Endothelial cell of umbilical vein (primary cell): ENCODE data around the gene ACSF3. TPM values are rescaled to one million over a fixed set of nuclear protein-coding genes. Genes with fewer than 3 reads are reported as not detected.

ENCODE experiments used
- BruUV-seq: library from RNA; stranded (reverse); fragments of 400-500 nt; replicated peaks from 2 replicates; lab custom pipeline; 2021; lab: Mats Ljungman, UMichigan
- CTCF ChIA-PET: fragments of 300-600, 350-600 bp; sonication (Branson Sonifier 250); formaldehyde crosslinking; loops from one replicate; lab custom pipeline; 2021; ENCODE audit warnings: antibody characterized with exemption, inconsistent platforms; lab: Charles Lee
- POLR2A ChIA-PET: fragments of 300-600, 350-600 bp; sonication (Branson Sonifier 250); formaldehyde crosslinking; loops from one replicate; lab custom pipeline; 2021; ENCODE audit warnings: antibody characterized with exemption, inconsistent platforms; lab: Charles Lee
- DNase-seq: peaks from one replicate; pipeline ENCODE4 v3.0.0-alpha.2; 2011; ENCODE audit warnings: low read depth, low spot score
- FAIRE-seq: peaks from 2 replicates; lab custom pipeline; 2011; peaks lifted over from hg19 to GRCh38; lab: Jason Lieb, UNC
- H2AFZ ChIP-seq: 2 replicates; pipeline ENCODE4 v1.6.0; 2012; ENCODE audit warnings: low read depth, low read length, control low read depth, inconsistent platforms
- H3K27ac ChIP-seq: 2 replicates; pipeline ENCODE4 v1.5.1; 2011; ENCODE audit warnings: low read depth, mild to moderate bottlenecking, control low read depth, low read length, moderate library complexity; ENCODE audit not compliant: insufficient read depth
- H3K27me3 ChIP-seq, 2 experiments: 2 replicates each; pipeline versions ENCODE4 v1.6.0 to v1.6.1; 2011; ENCODE audit warnings: low read length in 2 of 2, mixed read lengths in 1 of 2; ENCODE audit not compliant: control insufficient read depth in 2 of 2, insufficient read depth in 2 of 2
- H3K36me3 ChIP-seq, 2 experiments: 2 replicates in 1 of 2; 3 replicates in 1 of 2; pipeline ENCODE4 v1.5.1; 2011; ENCODE audit warnings: low read length in 2 of 2, mild to moderate bottlenecking in 1 of 2, moderate library complexity in 1 of 2; ENCODE audit not compliant: control insufficient read depth in 2 of 2, insufficient read depth in 2 of 2; ENCODE audit errors: extremely low read depth in 1 of 2
- H3K4me1 ChIP-seq: 3 replicates; pipeline ENCODE4 v1.5.1; 2011; ENCODE audit warnings: mild to moderate bottlenecking, low read length; ENCODE audit not compliant: control insufficient read depth, insufficient read depth; ENCODE audit errors: extremely low read depth
- H3K4me2 ChIP-seq: 2 replicates; pipeline ENCODE4 v1.6.1; 2011; ENCODE audit warnings: low read length, control low read depth, mixed read lengths; ENCODE audit not compliant: insufficient read depth
- H3K4me3 ChIP-seq, 3 experiments: fragments of 200-600 bp in 1 of 3; sonication (generic), shearing (Covaris generic) in 1 of 3; replicated peaks in 1 of 3; 2 replicates each; pipeline ENCODE4 v1.5.1; 2011 to 2016; ENCODE audit warnings: control low read depth in 3 of 3, low read length in 3 of 3, mild to moderate bottlenecking in 2 of 3, inconsistent platforms in 1 of 3, low read depth in 1 of 3, moderate library complexity in 1 of 3; ENCODE audit not compliant: insufficient read depth in 1 of 3
- H3K79me2 ChIP-seq: 2 replicates; pipeline ENCODE4 v1.6.0; 2012; ENCODE audit warnings: low read length, inconsistent platforms; ENCODE audit not compliant: control insufficient read depth, insufficient read depth
- H3K9ac ChIP-seq: replicated peaks from 2 replicates; pipeline ENCODE3; 2011; ENCODE audit warnings: low read length, control low read depth; ENCODE audit not compliant: insufficient read depth; ENCODE audit errors: extremely low read depth
- H3K9me1 ChIP-seq: replicated peaks from 3 replicates; pipeline ENCODE4 v1.6.0; 2011; ENCODE audit warnings: mild to moderate bottlenecking, low read length; ENCODE audit not compliant: control insufficient read depth, insufficient read depth; ENCODE audit errors: extremely low read depth
- H3K9me3 ChIP-seq: replicated peaks from 2 replicates; pipeline ENCODE4 v1.5.1; 2012; ENCODE audit warnings: low read length, inconsistent platforms; ENCODE audit not compliant: control insufficient read depth, insufficient read depth
- H4K20me1 ChIP-seq: replicated peaks from 2 replicates; pipeline ENCODE3; 2011; ENCODE audit warnings: mild to moderate bottlenecking, low read length; ENCODE audit not compliant: control insufficient read depth, insufficient read depth; ENCODE audit errors: extremely low read depth
- CTCF ChIP-seq, 2 donors: IDR thresholded peaks; 1 replicate in 1 of 2; 2 replicates in 1 of 2; pipeline ENCODE4 v1.5.1; 2011; ENCODE audit warnings: low read length in 2 of 2, mild to moderate bottlenecking in 2 of 2, moderate library complexity in 2 of 2, control low read depth in 1 of 2, inconsistent platforms in 1 of 2, low read depth in 1 of 2; ENCODE audit not compliant: insufficient read depth in 1 of 2; ENCODE audit errors: extremely low read depth in 1 of 2
- EZH2 ChIP-seq: IDR thresholded peaks from 2 replicates; pipeline ENCODE4 v1.6.1; 2012; ENCODE audit warnings: borderline replicate concordance, low read depth, mild to moderate bottlenecking, moderate library complexity, low read length, inconsistent platforms; ENCODE audit not compliant: severe bottlenecking
- FOS ChIP-seq: IDR thresholded peaks from 2 replicates; pipeline ENCODE4 v1.6.1; 2011; ENCODE audit warnings: mild to moderate bottlenecking, low read length, moderate library complexity, borderline replicate concordance; ENCODE audit not compliant: insufficient read depth
- GATA2 ChIP-seq: IDR thresholded peaks from 2 replicates; pipeline ENCODE4 v1.7.0; 2011; ENCODE audit warnings: low read depth, mild to moderate bottlenecking, moderate library complexity, mixed read lengths, low read length; ENCODE audit not compliant: insufficient read length, insufficient read depth
- JUN ChIP-seq: IDR thresholded peaks from 2 replicates; pipeline ENCODE4 v1.6.1; 2011; ENCODE audit warnings: borderline replicate concordance, low read depth; ENCODE audit not compliant: insufficient read length, insufficient read depth
- MAX ChIP-seq: IDR thresholded peaks from 2 replicates; pipeline ENCODE4 v1.6.1; 2011; ENCODE audit not compliant: insufficient read depth, insufficient read length
- MYC ChIP-seq: IDR thresholded peaks from one replicate; pipeline ENCODE4 v1.6.1; 2011; ENCODE audit warnings: mild to moderate bottlenecking, low read depth, low read length
- POLR2A ChIP-seq: IDR thresholded peaks from 2 replicates; pipeline ENCODE4 v1.6.1; 2012; ENCODE audit warnings: low read depth, mild to moderate bottlenecking, control low read depth, low read length
- POLR2AphosphoS5 ChIP-seq: IDR thresholded peaks from 2 replicates; pipeline ENCODE4 v1.6.1; 2012; ENCODE audit warnings: low read depth, mild to moderate bottlenecking, control low read depth, low read length, moderate library complexity; ENCODE audit not compliant: insufficient read depth
- dilution Hi-C: fragments of 300-500 bp; cut with MboI; formaldehyde crosslinking; loops from one replicate; pipeline ENCODE4 v1.15.0; 2019; ENCODE audit warnings: low sequenced_read_pairs; ENCODE audit not compliant: extremely low pct_ligation_motif_present
- intact Hi-C: fragments of 100-400 bp; cut with micrococcal nuclease; formaldehyde crosslinking; loops from one replicate; pipeline ENCODE4 v1.10.0; 2022
- polyA plus RNA-seq, 4 experiments: library from polyadenylated mRNA; depleted of rRNA in 3 of 4; stranded (reverse) in 3 of 4; unstranded in 1 of 4; fragments of >200 nt; gene quantifications; 2 replicates each; pipeline versions ENCODE4 v1.2.1 to v1.2.3, GENCODE V29; 2011 to 2012; ENCODE audit warnings: missing spikeins in 1 of 4
- total RNA-seq: library from RNA; stranded (reverse); gene quantifications from 2 replicates; pipeline ENCODE4 v1.2.3, GENCODE V29; 2021

The ACSF3 gene
- total and polyA plus RNA-seq, 2 donors (not counting 3 experiments of a cell fraction or from before 2014, with no cell fraction given) = 18.6 to 33.2 TPM

GRCh38 chr16:89133457-89134127 lies 39.9 kb downstream of the ACSF3 start:
- no peak overlapping the region for H3K4me3 ChIP-seq
- no peak overlapping the region for H2AFZ ChIP-seq
- CTCF ChIA-PET = no interaction called here
- intact Hi-C loops (no loop called here), dilution Hi-C loops (loop anchor here (25.0 kb wide), 1 partner anchor 171 kb away; no protein-coding TSS in a partner anchor)
- no peak for DNase-seq
- BruUV-seq = no TSS peak
- no peaks in the 10 kb centered on the region for H3K9me1 ChIP-seq
- TF ChIP-seq MAX = no peak
- TF ChIP-seq MYC = no peak
- TF ChIP-seq FOS = no peak
- TF ChIP-seq EZH2 = no peak
- no peak for TF ChIP-seq CTCF (IDR thresholded peaks at IDR 0.05; ENCODE audit: extremely low read depth in 1 of 2, insufficient read depth in 1 of 2, low read depth in 1 of 2, low read length in 2 of 2)
- no peak for TF ChIP-seq POLR2AphosphoS5
- TF ChIP-seq POLR2A = no peak
- TF ChIP-seq JUN = no peak
- no peak for TF ChIP-seq GATA2
- FAIRE-seq = no peak
- POLR2A ChIA-PET = no interaction called here
- no peaks in the 10 kb centered on the region for H3K4me1 ChIP-seq
- H3K27ac ChIP-seq = no peak overlapping the region
- H3K4me2 ChIP-seq = no peak overlapping the region
- no peak overlapping the region for H3K9ac ChIP-seq
- no peaks in the 10 kb centered on the region for H3K9me3 ChIP-seq
- H3K79me2 ChIP-seq = no peaks in the 10 kb centered on the region
- H3K36me3 ChIP-seq = peaks cover 0 to 10% of the 10 kb centered on the region in 2 experiments
- no peaks in the 10 kb centered on the region for H3K27me3 ChIP-seq
- H4K20me1 ChIP-seq = peaks cover under 1% of the 10 kb centered on the region
